ENCODE results near the gene HOXA7.

The HOXA7 gene

GRCh38 chr7:27106901-27107240 is 49.6 kb downstream of the HOXA7 start:
- no peak for DNase-seq (ENCODE audit: low read depth in 2 of 2)

GRCh38 chr7:27106181-27106900 is 50.1 kb downstream of the HOXA7 start:
- DNase-seq (ENCODE audit: low read depth in 2 of 2) = no peak

- DNase-seq (ENCODE audit: low read depth in 2 of 2) = no peak
These were observed 51.0 kb downstream of the HOXA7 start for GRCh38 chr7:27105301-27106031.

GRCh38 chr7:27104341-27105058 is 52.0 kb downstream of the HOXA7 start:
- DNase-seq (ENCODE audit: low read depth in 2 of 2) = no peak
